T-helper 9 cell (primary cell): Measurements from ENCODE around the gene SIPA1L2.

Source experiments
- DNase-seq: peaks from one replicate; pipeline ENCODE4 v3.0.0-alpha.2; 2020

Gene SIPA1L2

DNA sequence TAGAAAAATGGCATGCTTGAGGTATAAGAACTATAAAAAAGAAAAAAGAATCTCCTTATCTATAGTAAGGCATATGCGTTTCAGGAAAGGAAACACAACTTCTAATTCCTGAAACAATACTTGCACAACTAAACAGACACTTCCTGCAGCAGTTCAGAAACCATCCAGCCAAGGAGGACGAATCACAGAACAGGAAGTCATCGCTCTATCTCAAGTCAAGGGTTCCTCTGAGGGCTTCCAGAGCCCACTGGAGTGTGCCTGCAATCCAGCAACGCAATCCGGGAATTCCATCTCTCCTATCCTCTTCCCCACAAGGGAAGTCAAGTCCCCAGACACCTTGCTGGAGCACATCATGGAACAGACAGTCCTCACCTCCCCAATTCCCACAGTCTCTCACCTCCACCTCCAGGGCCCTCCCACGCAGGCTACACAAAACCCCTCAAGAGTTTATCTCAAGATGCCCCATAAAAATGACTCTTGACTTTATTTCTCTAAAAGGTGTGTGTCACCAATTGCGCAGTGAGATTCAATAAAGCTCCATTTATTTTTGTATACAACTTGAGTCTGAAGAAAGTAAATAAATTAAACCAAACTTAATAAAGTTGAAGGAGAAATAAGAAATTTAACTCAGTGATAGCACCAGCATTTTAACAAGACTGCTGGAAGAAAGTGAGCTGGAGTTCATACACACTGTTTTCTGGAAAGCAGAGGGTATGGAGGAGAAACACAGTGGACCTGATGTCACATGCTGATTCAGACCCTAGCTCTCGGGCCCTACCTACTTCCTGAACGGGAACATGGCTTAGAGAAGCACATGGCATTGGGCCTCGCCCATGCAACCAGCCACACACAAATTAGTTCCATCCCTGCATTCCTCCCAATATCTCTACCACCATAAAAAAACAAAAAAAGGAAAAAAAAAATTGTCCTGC is 39.9 kb downstream of the SIPA1L2 start:
- no peak for DNase-seq

- no peak for DNase-seq
These were observed 40.7 kb downstream of the SIPA1L2 start for GRCh38 chr1:232589111-232589811.

GRCh38 chr1:232587141-232588008 is 42.6 kb downstream of the SIPA1L2 start:
- no peak for DNase-seq

DNA sequence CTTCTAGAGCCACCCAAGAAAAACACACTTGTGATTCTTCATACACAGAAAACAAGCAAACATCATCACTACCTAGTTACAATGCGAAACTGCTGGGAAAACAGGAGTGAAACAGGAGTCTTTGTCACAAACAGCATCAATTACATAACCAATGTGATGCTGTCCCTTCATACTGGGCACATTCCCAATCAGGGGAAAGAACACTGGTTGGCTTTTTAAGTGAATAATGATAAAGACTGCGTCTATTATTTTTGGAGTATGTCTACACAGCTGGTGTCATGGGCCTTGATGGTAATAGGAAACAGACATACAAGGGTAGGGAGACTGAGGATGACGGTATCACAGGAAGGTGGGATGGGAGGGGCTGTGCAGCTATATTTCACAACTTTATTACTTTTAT is 43.3 kb downstream of the SIPA1L2 start:
- no peak for DNase-seq

- no peak for DNase-seq
These were observed 44.4 kb downstream of the SIPA1L2 start for GRCh38 chr1:232585486-232585885.

DNA sequence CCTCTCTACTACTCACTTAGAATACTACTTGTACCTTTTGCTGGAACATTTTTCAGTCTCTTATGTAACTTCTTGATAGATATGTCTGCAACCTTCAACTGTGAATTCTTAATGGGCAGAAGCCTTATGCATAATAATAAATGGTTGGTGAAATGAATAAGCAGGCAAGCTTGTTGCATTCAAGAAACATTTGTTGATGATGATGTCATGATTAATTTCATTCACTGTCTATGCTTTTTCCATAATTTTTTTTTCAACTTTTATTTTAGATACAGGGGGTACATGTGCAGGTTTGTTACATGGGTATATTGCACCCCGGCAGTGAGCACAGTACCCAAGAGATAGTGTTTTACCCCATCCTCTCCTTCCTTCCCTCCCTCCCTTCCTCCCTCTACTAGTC is 48.0 kb downstream of the SIPA1L2 start:
- DNase-seq: no peak
